ENCODE data around the gene TRAP1.
A peak's percentile ranks its signal among the peaks of the same experiment; 100 is the strongest.

TRAP1 gene

GRCh38 chr16:3717235-3718018 lies at the start of gene TRAP1:
Gene TRAP1 (minus strand): TSS chr16:3717524. CDS start chr16:3717508, 16 bp downstream.
- peak; percentile 32 for DNase-seq

DNA sequence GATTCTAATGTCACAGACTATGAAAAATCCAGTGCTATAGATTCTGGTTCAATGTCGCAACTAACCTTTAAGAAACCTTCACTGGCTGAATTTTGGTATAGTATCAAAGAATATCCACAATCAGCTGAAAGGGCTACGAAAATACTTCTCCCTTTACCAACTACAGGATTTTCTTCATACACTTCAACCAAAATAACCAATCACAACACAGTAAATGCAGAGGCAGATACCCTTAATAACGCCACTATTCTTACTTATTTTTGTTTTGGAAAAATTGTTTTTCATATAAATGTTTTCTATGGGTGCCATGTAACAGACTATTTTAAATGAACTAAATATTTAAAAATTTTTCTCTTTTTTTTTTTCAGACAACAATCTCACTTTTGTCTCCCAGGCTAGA lies 48.9 kb upstream of the TRAP1 start:
- DNase-seq, result no peak

DNA sequence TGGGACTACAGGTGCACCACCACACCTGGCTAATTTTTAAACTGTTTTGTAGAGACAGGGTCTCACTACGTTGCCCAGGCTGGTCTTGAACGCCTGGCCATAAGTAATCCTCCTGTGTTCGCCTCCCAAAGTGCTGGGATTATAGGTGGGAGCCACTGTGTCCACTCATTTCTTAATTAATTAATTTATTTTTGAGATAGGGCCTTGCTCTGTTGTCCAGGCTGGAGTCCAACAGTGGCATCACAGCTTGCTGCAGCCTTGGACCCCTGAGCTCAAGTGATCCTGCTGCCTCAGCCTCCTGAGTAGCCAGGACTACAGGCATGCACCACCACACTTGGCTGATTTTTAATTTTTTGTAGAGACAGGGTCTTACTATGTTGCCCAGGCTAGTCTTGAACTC lies 47.1 kb upstream of the TRAP1 start:
- no peak for DNase-seq

DNA sequence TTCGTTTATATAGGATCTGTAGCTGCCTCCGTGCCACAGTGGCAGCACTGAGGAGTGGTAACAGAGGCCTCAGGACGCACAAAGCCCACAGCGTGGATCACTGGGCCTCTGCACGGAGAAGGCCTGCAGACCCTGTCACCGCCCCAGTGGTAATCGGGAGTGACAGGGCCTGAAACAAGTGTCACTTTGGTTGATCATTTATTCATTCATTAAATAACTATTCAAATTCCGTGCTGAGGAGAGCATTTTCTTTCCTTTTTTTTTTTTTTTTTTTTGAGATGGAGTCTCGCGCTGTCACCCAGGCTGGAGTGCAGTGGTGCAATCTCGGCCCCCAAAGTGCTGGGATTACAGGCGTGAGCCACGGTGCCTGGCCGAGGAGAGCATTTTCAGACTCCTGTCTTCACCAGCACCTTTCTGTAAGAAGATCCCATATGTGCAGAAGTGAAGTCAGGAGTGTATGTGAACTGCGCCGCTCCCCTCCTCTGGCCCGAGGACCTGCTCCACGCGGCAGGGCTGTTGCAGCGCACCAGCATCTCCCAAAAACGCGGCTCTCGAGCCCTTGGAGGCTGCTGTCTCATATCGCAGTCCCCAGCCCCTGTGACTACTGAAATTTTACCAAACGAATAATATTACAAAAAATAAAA lies 44.9 kb upstream of the TRAP1 start:
- no peak for DNase-seq

GRCh38 chr16:3761375-3762106 lies 44.2 kb upstream of the TRAP1 start:
- DNase-seq, result no peak

DNA sequence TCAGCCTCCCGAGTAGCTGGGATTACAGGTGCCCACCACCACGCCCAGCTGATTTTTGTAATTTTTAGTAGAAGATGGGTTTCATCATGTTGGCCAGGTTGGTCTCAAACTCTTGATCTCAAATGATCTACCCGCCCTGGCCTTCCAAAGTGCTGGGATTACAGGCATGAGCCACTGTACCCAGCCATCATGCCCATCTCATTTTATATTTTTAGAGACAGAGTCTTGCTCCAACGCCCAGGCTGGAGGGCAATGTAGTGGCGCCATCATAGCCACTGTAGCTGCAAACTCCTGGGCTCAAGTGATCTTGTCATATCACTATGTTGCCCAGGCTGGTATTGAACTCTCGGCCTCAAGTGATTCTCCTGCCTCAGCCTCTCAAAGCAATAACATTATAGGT lies 43.2 kb upstream of the TRAP1 start:
- DNase-seq, result no peak

DNA sequence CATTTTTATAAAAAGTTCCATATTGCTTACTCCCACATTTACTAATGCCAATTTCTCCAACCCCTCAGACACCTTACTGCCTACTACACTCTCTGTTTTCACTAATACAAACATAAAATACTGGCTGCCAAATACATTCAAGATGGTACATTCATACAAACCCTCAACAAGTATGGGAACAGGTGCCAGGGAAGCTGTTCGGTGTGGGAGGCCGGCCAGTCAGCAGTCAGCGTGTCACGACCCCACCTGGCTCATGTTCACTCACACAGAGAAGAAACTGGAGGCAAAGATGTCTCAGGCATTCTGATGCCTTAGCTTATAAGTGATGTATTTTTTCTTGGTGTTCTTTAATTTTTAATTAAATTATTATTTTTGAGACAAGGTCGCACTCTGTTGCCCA lies 42.4 kb upstream of the TRAP1 start:
- DNase-seq, result no peak

GRCh38 chr16:3756113-3756512 lies 38.8 kb upstream of the TRAP1 start:
- DNase-seq, result no peak

DNA sequence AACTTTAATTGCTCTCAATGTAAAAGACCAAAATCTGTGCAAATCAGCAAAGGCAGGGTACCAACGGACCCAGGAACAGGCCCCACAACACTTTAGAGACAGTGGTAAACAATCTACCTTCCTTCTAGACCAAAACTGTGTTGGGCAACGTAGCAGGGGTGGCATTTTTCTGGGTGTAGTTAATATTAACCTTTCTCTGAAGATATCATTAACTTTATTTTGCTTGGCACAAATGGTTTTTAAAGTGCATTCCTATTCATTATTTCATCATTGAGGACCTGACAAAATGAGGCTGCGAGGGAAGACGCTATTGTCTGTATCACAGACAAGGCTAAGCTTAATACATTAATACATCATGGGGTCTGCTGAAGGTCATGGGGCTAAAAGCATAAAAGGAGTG lies 37.9 kb upstream of the TRAP1 start:
- DNase-seq, result no peak

- DNase-seq, result no peak
These were observed 37.4 kb upstream of the TRAP1 start for GRCh38 chr16:3754772-3755171.

GRCh38 chr16:3754081-3754703 lies 36.9 kb upstream of the TRAP1 start:
- no peak for DNase-seq

DNA sequence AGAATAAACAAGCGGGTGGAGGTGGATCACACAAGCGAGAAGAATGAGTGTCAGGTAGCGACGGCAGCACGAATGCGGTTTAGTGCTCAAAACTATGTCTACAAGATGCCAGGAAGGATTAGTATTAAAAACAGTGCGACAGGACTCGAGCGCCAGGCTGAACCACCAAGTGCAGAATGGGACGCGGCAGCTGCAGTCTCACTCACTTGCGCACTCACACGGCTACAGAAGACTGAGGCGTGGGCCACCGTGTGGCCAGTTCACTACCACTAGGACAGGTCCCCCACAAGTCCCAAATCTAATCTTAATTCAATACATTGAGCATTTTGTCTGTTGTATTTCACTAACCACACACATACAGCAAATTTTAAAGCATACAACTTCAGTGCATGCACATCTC lies 35.7 kb upstream of the TRAP1 start:
- DNase-seq, result no peak

DNA sequence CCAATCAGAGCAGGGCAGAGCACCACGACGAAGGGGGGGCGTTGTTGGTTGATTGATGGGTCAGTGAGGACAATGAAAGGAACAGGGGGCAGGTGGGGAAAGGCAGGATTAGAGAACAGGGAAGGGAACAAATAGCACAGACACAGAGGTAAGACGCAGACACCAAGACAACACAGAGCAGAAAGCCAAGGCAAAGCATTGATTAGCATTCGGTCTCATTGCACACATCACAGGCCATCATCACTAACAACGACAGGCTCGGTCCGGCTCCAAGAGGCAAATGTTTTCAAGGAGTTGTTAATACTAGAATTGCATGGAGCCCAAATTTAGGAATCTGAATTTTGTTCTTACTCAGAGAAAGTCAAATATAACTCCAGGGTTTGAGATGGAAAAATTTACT lies 34.6 kb upstream of the TRAP1 start:
- no peak for DNase-seq

- no peak for DNase-seq
These were observed 31.0 kb upstream of the TRAP1 start for GRCh38 chr16:3748307-3748706.

GRCh38 chr16:3745751-3746355 lies 28.5 kb upstream of the TRAP1 start:
- no peak for DNase-seq

DNA sequence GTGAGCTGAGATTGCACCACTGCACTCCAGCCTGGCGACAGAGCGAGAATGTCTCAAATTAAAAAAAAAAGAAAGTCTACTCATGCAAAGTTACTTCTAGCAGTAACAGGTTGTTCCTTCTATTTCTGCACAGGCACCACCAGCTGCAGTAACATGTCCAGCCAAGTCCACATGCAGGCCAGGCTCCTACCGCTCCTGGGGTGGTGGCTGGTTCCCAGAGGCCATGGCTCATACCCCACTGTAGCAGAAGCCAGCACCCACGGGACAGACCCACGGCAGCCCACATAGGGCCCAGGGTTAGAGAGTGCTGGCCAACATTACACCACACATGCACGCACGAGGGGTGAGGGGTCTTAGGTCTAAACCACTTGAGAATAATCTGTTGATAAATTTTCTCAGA lies 26.7 kb upstream of the TRAP1 start:
- no peak for DNase-seq

- no peak for DNase-seq
These were observed 23.6 kb upstream of the TRAP1 start for GRCh38 chr16:3740934-3741333.

GRCh38 chr16:3740186-3740585 lies 22.9 kb upstream of the TRAP1 start:
- DNase-seq, result no peak

- DNase-seq, result no peak
These were observed 22.3 kb upstream of the TRAP1 start for GRCh38 chr16:3739636-3740035.

DNA sequence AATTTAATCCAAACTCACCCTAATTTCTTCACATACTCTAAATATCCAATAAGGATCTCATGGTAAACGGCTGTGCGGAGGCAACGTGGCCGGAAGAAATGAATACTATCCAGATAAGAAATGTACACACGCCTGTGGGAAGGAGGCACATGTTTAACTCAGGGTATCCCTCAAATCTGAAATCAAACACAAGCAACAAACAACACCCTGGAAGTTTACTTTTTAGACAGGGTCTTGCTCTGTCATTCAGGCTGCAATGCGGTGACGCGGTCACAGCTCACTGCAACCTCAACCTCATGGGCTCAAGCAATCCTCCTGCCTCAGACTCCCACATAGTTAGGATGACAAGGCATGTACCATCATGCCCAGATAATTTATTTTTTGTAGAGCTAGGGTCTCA lies 21.2 kb upstream of the TRAP1 start:
- DNase-seq, result no peak

GRCh38 chr16:3738128-3738527 lies 20.8 kb upstream of the TRAP1 start:
- no peak for DNase-seq

GRCh38 chr16:3737181-3737580 lies 19.9 kb upstream of the TRAP1 start:
- no peak for DNase-seq

GRCh38 chr16:3736116-3736515 lies 18.8 kb upstream of the TRAP1 start:
- no peak for DNase-seq
